Measurements from ENCODE around the gene TAF6. TPM values are rescaled to one million over a fixed set of nuclear protein-coding genes. Genes with fewer than 3 reads are reported as not detected.
"Not testable (repeated sequence)": the region's sequence is repeated elsewhere in the genome, so short reads cannot be mapped to it uniquely, and the experiment has no call there.

Gene TAF6
- total RNA-seq, 4 donors from 2014 or later, result 36.3 to 107 (median 68.7) TPM

DNA sequence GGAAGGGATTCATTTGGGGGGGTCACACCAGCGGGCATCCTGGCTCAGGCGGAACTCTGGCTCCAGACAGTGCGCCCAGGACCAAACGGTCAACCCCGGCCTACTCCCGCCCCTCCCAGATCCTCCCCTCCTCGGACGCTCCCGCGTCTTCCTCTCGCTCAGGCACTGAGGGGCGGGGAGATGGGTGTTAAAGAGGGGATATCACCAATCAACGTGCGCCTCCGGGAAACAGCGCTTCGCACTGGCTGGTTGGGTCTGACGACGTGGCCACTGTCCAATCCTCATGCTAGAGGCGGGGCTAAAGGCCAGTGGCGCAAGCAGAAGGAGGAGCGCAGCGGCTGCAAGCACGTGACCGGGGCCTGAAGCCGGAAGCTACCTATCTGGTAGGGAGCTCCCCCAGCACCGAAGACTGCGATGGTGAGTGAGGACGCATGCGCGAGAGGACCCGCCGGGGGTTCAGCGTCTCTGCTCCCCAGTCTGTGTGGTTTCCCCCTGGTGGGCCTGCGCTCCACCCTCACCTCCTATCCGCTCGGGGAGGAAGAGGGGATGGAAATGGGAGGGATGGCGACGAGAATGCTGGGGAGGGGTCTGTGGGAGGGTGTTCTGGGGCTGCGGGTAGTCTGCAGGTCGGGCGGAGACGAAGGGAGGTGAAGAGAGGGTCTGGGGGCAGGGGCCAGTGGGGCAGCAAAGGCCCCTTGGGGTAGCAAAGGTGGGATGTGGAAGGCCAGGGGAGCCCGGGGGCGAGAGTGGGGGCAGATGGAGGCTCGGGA lies 29.6 kb upstream of the TAF6 start, which contains the start of gene LAMTOR4:
TSS of gene LAMTOR4 (plus strand) at position 360 of the 770 bp plus-strand sequence. CDS start at position 415, 55 bp downstream.
- WGBS, 2 donors (ENCODE audit: low coverage in 1 of 2), result 0% methylated on average over 2 to 10 of the region's 46 CpGs
- Histone ChIP-seq H3K27ac (peak within 1 kb of the TSS; percentile 87 to 92 (median 90)), H3K27me3 (no peaks in the 10 kb centered on the region), H3K4me1 (peaks cover 0 to 33% (median 5%) of the 10 kb centered on the region in 3 donors), H3K36me3 (peaks cover 0 to 23% of the 10 kb centered on the region in 2 donors), H3K9me3 (no peaks in the 10 kb centered on the region), H3K4me3 (peak within 1 kb of the TSS; percentile 92 to 93)
- peak; percentile 100 for ATAC-seq
- TF ChIP-seq, protein P1, sequence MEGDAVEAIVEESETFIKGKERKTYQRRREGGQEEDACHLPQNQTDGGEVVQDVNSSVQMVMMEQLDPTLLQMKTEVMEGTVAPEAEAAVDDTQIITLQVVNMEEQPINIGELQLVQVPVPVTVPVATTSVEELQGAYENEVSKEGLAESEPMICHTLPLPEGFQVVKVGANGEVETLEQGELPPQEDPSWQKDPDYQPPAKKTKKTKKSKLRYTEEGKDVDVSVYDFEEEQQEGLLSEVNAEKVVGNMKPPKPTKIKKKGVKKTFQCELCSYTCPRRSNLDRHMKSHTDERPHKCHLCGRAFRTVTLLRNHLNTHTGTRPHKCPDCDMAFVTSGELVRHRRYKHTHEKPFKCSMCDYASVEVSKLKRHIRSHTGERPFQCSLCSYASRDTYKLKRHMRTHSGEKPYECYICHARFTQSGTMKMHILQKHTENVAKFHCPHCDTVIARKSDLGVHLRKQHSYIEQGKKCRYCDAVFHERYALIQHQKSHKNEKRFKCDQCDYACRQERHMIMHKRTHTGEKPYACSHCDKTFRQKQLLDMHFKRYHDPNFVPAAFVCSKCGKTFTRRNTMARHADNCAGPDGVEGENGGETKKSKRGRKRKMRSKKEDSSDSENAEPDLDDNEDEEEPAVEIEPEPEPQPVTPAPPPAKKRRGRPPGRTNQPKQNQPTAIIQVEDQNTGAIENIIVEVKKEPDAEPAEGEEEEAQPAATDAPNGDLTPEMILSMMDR (IDR thresholded peaks at IDR 0.05), result peak in 1 of 4 experiments; percentile 9
- TF ChIP-seq POLR2AphosphoS5 (IDR thresholded peaks at IDR 0.05), result peak; percentile 73
- TF ChIP-seq EP300 (IDR thresholded peaks at IDR 0.05), result no peak
- peak; percentile 56 to 73 for TF ChIP-seq POLR2A (IDR thresholded peaks at IDR 0.05)

DNA sequence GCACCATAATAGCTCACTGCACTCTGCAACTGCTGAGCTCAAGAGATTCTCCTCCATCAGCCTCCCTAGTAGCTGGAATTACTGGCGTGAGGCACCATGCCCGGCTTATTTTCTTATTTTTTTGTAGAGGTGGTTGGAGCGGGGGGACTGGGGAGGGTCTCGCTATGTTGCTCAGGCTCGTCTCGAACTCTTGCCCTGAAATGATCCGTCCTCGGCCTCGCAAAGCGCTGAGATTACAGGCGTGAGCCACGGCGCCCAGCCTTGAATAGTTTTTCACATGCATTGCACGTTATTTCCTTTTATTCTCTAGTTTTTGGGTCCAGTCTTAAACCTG lies 29.0 kb upstream of the TAF6 start:
- peak overlapping the region; percentile 8 to 92 for H3K4me3 ChIP-seq
- no peak for ATAC-seq
- no peaks in the 10 kb centered on the region for H3K9me3 ChIP-seq
- H3K36me3 ChIP-seq, result peaks cover 0 to 18% of the 10 kb centered on the region in 2 donors
- peaks cover 0 to 33% (median 5%) of the 10 kb centered on the region in 3 donors for H3K4me1 ChIP-seq
- peak overlapping the region; percentile 2 to 91 (median 86) for H3K27ac ChIP-seq
- 5 to 10% methylated on average over 4 to 6 of the region's 14 CpGs for WGBS, 2 donors (ENCODE audit: low coverage in 1 of 2)
- TF ChIP-seq EP300 (IDR thresholded peaks at IDR 0.05) (no peak), POLR2A (IDR thresholded peaks at IDR 0.05) (no peak), POLR2AphosphoS5 (IDR thresholded peaks at IDR 0.05) (no peak)
- TF ChIP-seq, protein P1 (IDR thresholded peaks at IDR 0.05), result no peak
- no peaks in the 10 kb centered on the region for H3K27me3 ChIP-seq

DNA sequence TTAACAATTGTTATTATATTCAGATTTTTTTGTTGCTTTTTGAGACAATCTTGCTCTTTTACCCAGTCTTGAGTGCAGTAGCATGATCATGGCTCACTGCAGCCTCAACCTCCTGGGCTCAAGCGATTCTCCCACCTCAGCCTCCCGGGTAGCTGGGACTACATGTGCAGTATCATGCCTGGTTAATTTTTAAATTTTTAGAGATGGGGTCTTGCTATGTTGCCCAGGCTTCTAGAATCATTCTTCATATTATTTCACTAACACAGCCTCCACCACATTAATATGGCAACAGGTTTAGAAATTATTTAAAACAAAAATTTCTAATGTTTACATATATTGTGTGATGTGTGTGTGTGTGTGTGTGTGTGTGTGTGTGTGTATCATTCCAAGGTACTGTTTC lies 28.1 kb upstream of the TAF6 start:
- no peak for ATAC-seq
- peaks cover 0 to 32% (median 5%) of the 10 kb centered on the region in 3 donors for H3K4me1 ChIP-seq
- H3K27ac ChIP-seq, result no peak overlapping the region
- no peaks in the 10 kb centered on the region for H3K27me3 ChIP-seq
- 85 to 100% methylated on average over 2 of the region's 2 CpGs for WGBS, 2 donors (ENCODE audit: low coverage in 1 of 2)
- H3K4me3 ChIP-seq, result no peak overlapping the region
- H3K36me3 ChIP-seq, result peaks cover 0 to 11% of the 10 kb centered on the region in 2 donors
- TF ChIP-seq POLR2A (IDR thresholded peaks at IDR 0.05) (no peak), EP300 (IDR thresholded peaks at IDR 0.05) (no peak), POLR2AphosphoS5 (IDR thresholded peaks at IDR 0.05) (no peak)
- TF ChIP-seq, protein P1 (IDR thresholded peaks at IDR 0.05), result no peak
- H3K9me3 ChIP-seq, result no peaks in the 10 kb centered on the region

DNA sequence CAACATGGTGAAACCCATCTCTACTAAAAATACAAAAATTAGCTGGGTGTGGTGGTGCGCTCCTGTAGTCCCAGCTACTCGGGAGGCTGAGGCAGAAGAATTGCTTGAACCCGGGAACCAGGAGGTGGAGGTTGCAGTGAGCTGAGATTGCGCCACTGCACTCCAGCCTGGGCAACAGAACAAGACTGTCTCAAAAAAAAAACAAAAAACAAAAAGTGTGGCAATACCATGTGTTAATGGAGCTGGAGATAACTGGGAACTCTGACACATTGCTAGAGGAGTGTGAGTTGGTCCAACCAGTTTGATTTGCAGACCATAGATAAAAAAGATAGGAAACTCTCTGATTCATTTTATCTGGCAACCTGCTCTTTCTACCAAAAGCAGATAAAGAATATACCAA lies 27.2 kb upstream of the TAF6 start:
- not testable (repeated sequence) for H3K4me3 ChIP-seq, H3K27ac ChIP-seq, H3K9me3 ChIP-seq, H3K36me3 ChIP-seq, ATAC-seq, H3K27me3 ChIP-seq
- peaks cover 0 to 25% (median 5%) of the 10 kb centered on the region in 3 donors for H3K4me1 ChIP-seq
- WGBS, 2 donors (ENCODE audit: low coverage in 1 of 2), result 100% methylated on average over 2 of the region's 4 CpGs; no CpG with 5 or more reads in 1 of the 2 donors

DNA sequence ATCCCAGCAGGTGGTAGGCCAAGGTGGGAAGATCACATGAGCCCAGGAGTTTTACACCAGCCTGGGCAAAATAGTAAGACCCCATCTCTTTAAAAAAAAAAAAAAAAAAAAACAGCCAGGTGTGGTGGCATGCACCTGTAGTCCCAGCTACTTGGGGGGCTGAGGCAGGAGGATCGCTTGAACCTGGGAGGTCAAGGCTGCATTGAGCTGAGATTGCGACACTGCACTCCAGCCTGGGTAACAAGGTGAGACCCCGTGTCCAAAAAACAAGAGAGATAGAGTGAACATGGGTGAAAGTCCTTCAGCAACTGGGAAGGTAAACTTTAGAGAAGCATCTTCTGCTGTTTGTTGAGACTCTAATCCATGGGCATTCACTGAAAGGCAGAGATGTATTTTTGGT lies 23.3 kb upstream of the TAF6 start:
- H3K27me3 ChIP-seq, result peaks cover 4% of the 10 kb centered on the region
- no peak for ATAC-seq
- H3K4me1 ChIP-seq, result no peaks in the 10 kb centered on the region
- WGBS, 2 donors (ENCODE audit: low coverage in 1 of 2), result 80 to 89% methylated on average over 2 to 3 of the region's 3 CpGs
- no peak overlapping the region for H3K4me3 ChIP-seq
- no peak for TF ChIP-seq EP300 (IDR thresholded peaks at IDR 0.05)
- TF ChIP-seq POLR2A (IDR thresholded peaks at IDR 0.05), result no peak
- TF ChIP-seq, protein P1 (IDR thresholded peaks at IDR 0.05), result no peak
- TF ChIP-seq POLR2AphosphoS5 (IDR thresholded peaks at IDR 0.05), result no peak
- no peaks in the 10 kb centered on the region for H3K9me3 ChIP-seq
- no peak overlapping the region for H3K27ac ChIP-seq
- no peaks in the 10 kb centered on the region for H3K36me3 ChIP-seq
